Peyer's patch (tissue), 4 donors: ENCODE results near the gene SGSH.

Experiments
- POLR2A ChIP-seq, 2 donors: fragments of 450-650 bp; IDR thresholded peaks; one replicate each; pipeline ENCODE4 v1.5.1; 2017; ENCODE audit warnings: antibody characterized with exemption in 2 of 2, mild to moderate bottlenecking in 2 of 2, moderate library complexity in 2 of 2
- TF ChIP-seq, protein P1 (sequence below), 6 experiments: fragments of 450-650 bp in 4 of 6; fragments of 200-600 bp in 2 of 6; sonication (generic) in 1 of 6; IDR thresholded peaks; one replicate each; pipeline ENCODE4 v1.5.1; 2017 to 2019; ENCODE audit warnings: antibody characterized with exemption in 6 of 6, mild to moderate bottlenecking in 3 of 6, moderate library complexity in 1 of 6

DNA sequence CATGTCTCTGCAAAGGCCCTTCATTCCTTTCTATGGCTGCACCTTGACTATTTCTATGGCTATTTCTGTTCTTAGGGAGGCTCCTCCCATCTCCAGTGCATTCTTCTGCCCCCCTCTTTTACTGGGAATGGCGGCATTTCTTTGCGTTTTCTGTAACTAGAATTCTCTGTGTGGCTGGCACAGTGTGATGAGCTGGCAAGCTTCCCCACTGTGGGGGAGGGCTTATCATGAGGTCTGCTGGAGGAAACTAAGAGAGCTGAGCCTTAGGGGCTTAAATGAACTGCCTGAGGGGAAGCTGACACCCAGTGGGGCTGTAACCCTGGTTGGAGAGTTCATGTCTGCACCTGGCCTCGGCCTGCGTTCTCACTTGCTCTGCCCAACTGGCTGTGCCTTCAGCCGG lies 51.8 kb downstream of the SGSH start:
- TF ChIP-seq, protein P1, sequence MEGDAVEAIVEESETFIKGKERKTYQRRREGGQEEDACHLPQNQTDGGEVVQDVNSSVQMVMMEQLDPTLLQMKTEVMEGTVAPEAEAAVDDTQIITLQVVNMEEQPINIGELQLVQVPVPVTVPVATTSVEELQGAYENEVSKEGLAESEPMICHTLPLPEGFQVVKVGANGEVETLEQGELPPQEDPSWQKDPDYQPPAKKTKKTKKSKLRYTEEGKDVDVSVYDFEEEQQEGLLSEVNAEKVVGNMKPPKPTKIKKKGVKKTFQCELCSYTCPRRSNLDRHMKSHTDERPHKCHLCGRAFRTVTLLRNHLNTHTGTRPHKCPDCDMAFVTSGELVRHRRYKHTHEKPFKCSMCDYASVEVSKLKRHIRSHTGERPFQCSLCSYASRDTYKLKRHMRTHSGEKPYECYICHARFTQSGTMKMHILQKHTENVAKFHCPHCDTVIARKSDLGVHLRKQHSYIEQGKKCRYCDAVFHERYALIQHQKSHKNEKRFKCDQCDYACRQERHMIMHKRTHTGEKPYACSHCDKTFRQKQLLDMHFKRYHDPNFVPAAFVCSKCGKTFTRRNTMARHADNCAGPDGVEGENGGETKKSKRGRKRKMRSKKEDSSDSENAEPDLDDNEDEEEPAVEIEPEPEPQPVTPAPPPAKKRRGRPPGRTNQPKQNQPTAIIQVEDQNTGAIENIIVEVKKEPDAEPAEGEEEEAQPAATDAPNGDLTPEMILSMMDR (IDR thresholded peaks at IDR 0.05) = no peak
- TF ChIP-seq POLR2A (IDR thresholded peaks at IDR 0.05) = no peak
